Right lobe of liver (tissue), 6 donors: ENCODE data around the gene DNPH1. TPM values are rescaled to one million over a fixed set of nuclear protein-coding genes. Genes with fewer than 3 reads are reported as not detected.

Source experiments
- ATAC-seq, 4 donors: fragments of 200-7000 bp; cut with Tn5 transposase; one replicate each; pipeline ENCODE4 v1.9.1; 2020; ENCODE audit warnings: mild to moderate bottlenecking in 4 of 4, moderate library complexity in 4 of 4
- DNase-seq, 3 donors: peaks; one replicate each; pipeline ENCODE4 v3.0.0-alpha.2; 2020
- H3K27ac ChIP-seq, 3 donors: fragments of 200-600 bp; one replicate each; pipeline ENCODE4 v1.8.0; 2022
- H3K27me3 ChIP-seq, 2 donors: fragments of 200-600 bp; one replicate each; pipeline ENCODE4 v1.8.0; 2022
- H3K36me3 ChIP-seq, 4 donors: fragments of 200-600 bp; sonication (generic) in 1 of 4; one replicate each; pipeline versions ENCODE4 v1.5.1 to v1.8.0; 2017 to 2022; ENCODE audit warnings: control low read depth in 1 of 4
- H3K4me1 ChIP-seq, 4 donors: fragments of 200-600 bp; sonication (generic) in 1 of 4; one replicate each; pipeline versions ENCODE4 v1.5.1 to v1.8.0; 2017 to 2022; ENCODE audit warnings: control low read depth in 1 of 4
- H3K4me3 ChIP-seq, 3 donors: fragments of 200-600 bp; one replicate each; pipeline ENCODE4 v1.8.0; 2022
- H3K9me3 ChIP-seq, 4 donors: fragments of 200-600 bp; sonication (generic) in 1 of 4; one replicate each; pipeline versions ENCODE4 v1.5.1 to v1.8.0; 2017 to 2022; ENCODE audit warnings: control low read depth in 1 of 4
- CTCF ChIP-seq, 4 donors: fragments of 200-600 bp in 3 of 4; fragments of 450-650 bp in 1 of 4; IDR thresholded peaks; one replicate each; pipeline versions ENCODE4 v1.5.1 to v1.8.0; 2016 to 2022; ENCODE audit warnings: antibody characterized with exemption in 4 of 4, mild to moderate bottlenecking in 2 of 4
- POLR2A ChIP-seq: fragments of 450-650 bp; IDR thresholded peaks from one replicate; pipeline ENCODE4 v1.6.1; 2017; ENCODE audit warnings: antibody characterized with exemption, mild to moderate bottlenecking
- WGBS: methylation state at CpG from one replicate; pipeline ENCODE4 v1.1.6; 2018; ENCODE audit warnings: low coverage, low lambda C conversion rate; ENCODE audit not compliant: insufficient coverage; ENCODE audit errors: missing lambda C conversion rate; 5-methylcytosine and 5-hydroxymethylcytosine counted together
- intact Hi-C, 2 donors: fragments of 100-400 bp; cut with DNase I; formaldehyde crosslinking; loops; one replicate each; pipeline versions ENCODE4 v1.11.2 to v1.14.1; 2022
- total RNA-seq, 6 experiments: library from RNA; depleted of rRNA in 2 of 6; stranded (reverse); fragments of >200 nt in 2 of 6; fragmentation: NEBNext Ultra II Directional in 3 of 6; extraction: Animal tissue kit (Norgen Biotek cat#: 25700) in 3 of 6; gene quantifications; one replicate each; pipeline versions ENCODE4 v1.1.0 to v1.2.4, GENCODE V29; 2016 to 2023
- donor health status: DM: no; HTN: yes; CAD: no.
- donor health status: DM: no; HTN: no; CAD: no.
- donor health status: DM: no; HTN: no; CAD: no.
- donor health status: DM: no; HTN: yes; CAD: no.
- donor health status: DM: no; HTN: yes; CAD: no.

The DNPH1 gene
- total RNA-seq, 6 experiments from 2014 or later, result 50.7 to 107 (median 62.4) TPM

- Histone ChIP-seq H3K36me3 (peaks cover 0 to 11% (median 1%) of the 10 kb centered on the region in 4 donors), H3K4me1 (no peaks in the 10 kb centered on the region), H3K27me3 (no peaks in the 10 kb centered on the region), H3K9me3 (no peaks in the 10 kb centered on the region), H3K27ac (no peak overlapping the region), H3K4me3 (no peak overlapping the region)
- no peak for DNase-seq
- no peak for ATAC-seq
- TF ChIP-seq CTCF (IDR thresholded peaks at IDR 0.05) (no peak), POLR2A (no peak)
- 80% methylated on average over 1 of the region's 11 CpGs for WGBS
- intact Hi-C loops, result no loop called here
Measured at GRCh38 chr6:43213431-43213830, 15.8 kb downstream of the DNPH1 start.

GRCh38 chr6:43211955-43212354 is 17.3 kb downstream of the DNPH1 start:
- H3K27me3 ChIP-seq, result no peaks in the 10 kb centered on the region
- WGBS, result 56% methylated on average over 1 of the region's 1 CpG
- intact Hi-C loops, result no loop called here
- no peaks in the 10 kb centered on the region for H3K9me3 ChIP-seq
- peaks cover 0 to 7% (median 1%) of the 10 kb centered on the region in 4 donors for H3K36me3 ChIP-seq
- ATAC-seq (no peak), DNase-seq (no peak)
- TF ChIP-seq CTCF (IDR thresholded peaks at IDR 0.05), result no peak
- TF ChIP-seq POLR2A, result no peak
- H3K4me3 ChIP-seq, result no peak overlapping the region
- no peak overlapping the region for H3K27ac ChIP-seq
- no peaks in the 10 kb centered on the region for H3K4me1 ChIP-seq

- no peak for TF ChIP-seq CTCF (IDR thresholded peaks at IDR 0.05)
- no peak for TF ChIP-seq POLR2A
Measured at GRCh38 chr6:43207286-43207685, 22.0 kb downstream of the DNPH1 start.

GRCh38 chr6:43205849-43206248 is 23.4 kb downstream of the DNPH1 start:
- DNase-seq (no peak), ATAC-seq (no peak)
- Histone ChIP-seq H3K36me3 (peaks cover 0 to 7% (median 0%) of the 10 kb centered on the region in 4 donors), H3K27me3 (no peaks in the 10 kb centered on the region), H3K9me3 (no peaks in the 10 kb centered on the region), H3K4me1 (no peaks in the 10 kb centered on the region), H3K4me3 (no peak overlapping the region), H3K27ac (no peak overlapping the region)
- WGBS, result 100% methylated on average over 3 of the region's 10 CpGs
- intact Hi-C loops, result no loop called here
- no peak for TF ChIP-seq POLR2A
- no peak for TF ChIP-seq CTCF (IDR thresholded peaks at IDR 0.05)

More at GRCh38 chr6:43207286-43207685, 22.0 kb downstream of the DNPH1 start:
- no peaks in the 10 kb centered on the region for H3K4me1 ChIP-seq
- ATAC-seq (no peak), DNase-seq (no peak)
- no peak overlapping the region for H3K4me3 ChIP-seq
- 91% methylated on average over 2 of the region's 2 CpGs for WGBS
- intact Hi-C loops, result no loop called here
- no peaks in the 10 kb centered on the region for H3K9me3 ChIP-seq
- H3K27me3 ChIP-seq, result no peaks in the 10 kb centered on the region
- no peak overlapping the region for H3K27ac ChIP-seq
- peaks cover 0 to 5% (median 0%) of the 10 kb centered on the region in 4 donors for H3K36me3 ChIP-seq
